Hepatocyte (in vitro differentiated cells): Measurements from ENCODE around the gene KIF15.

ENCODE experiments used
- EZH2phosphoT487 ChIP-seq: fragments of 200-600 bp; sonication (generic); IDR thresholded peaks from one replicate; pipeline ENCODE4 v1.6.1; 2018; ENCODE audit warnings: antibody characterized with exemption, mild to moderate bottlenecking, low read depth, moderate library complexity; ENCODE audit not compliant: unreplicated experiment, severe bottlenecking
- TF ChIP-seq, protein P1 (sequence below): fragments of 200-600 bp; sonication (generic); IDR thresholded peaks from 2 replicates; pipeline ENCODE4 v1.5.1; 2016; ENCODE audit warnings: antibody characterized with exemption, mild to moderate bottlenecking; ENCODE audit not compliant: poor library complexity

DNA sequence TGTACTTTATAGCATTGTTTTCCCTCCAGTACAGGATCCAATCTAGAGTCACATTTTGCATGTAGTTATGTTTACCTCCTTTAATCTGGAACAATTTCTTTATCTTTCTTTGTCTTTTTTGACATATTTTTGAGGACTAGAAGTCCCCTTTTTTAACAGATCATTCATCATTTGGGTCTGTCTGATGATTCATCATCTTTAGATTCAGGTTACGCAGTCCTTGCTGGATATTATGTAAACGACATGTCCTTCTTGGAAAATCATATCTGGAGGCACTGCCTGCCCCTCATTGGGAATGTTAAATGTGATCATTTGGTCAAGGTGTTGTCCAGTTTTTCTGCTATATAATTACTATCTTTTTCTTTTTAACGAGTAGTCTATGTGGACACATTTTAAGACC, 131.1 kb downstream of the KIF15 start:
- no peak for TF ChIP-seq EZH2phosphoT487
- TF ChIP-seq, protein P1, sequence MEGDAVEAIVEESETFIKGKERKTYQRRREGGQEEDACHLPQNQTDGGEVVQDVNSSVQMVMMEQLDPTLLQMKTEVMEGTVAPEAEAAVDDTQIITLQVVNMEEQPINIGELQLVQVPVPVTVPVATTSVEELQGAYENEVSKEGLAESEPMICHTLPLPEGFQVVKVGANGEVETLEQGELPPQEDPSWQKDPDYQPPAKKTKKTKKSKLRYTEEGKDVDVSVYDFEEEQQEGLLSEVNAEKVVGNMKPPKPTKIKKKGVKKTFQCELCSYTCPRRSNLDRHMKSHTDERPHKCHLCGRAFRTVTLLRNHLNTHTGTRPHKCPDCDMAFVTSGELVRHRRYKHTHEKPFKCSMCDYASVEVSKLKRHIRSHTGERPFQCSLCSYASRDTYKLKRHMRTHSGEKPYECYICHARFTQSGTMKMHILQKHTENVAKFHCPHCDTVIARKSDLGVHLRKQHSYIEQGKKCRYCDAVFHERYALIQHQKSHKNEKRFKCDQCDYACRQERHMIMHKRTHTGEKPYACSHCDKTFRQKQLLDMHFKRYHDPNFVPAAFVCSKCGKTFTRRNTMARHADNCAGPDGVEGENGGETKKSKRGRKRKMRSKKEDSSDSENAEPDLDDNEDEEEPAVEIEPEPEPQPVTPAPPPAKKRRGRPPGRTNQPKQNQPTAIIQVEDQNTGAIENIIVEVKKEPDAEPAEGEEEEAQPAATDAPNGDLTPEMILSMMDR, result no peak
